PC-3 (cell line): ENCODE data around the gene GZF1.
A peak's percentile ranks its signal among the peaks of the same experiment; 100 is the strongest.

Source experiments
- EZH2 ChIP-seq: fragments of 300-600 bp; sonication (generic); IDR thresholded peaks from one replicate; pipeline ENCODE4 v1.6.1; 2017; ENCODE audit warnings: antibody characterized with exemption, mild to moderate bottlenecking, low read length; ENCODE audit not compliant: unreplicated experiment
- EZH2phosphoT487 ChIP-seq: fragments of 300-600 bp; sonication (generic); IDR thresholded peaks from 2 replicates; pipeline ENCODE4 v1.6.1; 2018; ENCODE audit warnings: mild to moderate bottlenecking, antibody characterized with exemption, low read length, borderline replicate concordance
- TF ChIP-seq, protein P1 (sequence below): fragments of 300-600 bp; sonication (generic); conservative IDR thresholded peaks from 2 replicates; pipeline ENCODE4 v1.5.1; 2017; ENCODE audit warnings: antibody characterized with exemption, low read depth, mild to moderate bottlenecking, low read length

DNA sequence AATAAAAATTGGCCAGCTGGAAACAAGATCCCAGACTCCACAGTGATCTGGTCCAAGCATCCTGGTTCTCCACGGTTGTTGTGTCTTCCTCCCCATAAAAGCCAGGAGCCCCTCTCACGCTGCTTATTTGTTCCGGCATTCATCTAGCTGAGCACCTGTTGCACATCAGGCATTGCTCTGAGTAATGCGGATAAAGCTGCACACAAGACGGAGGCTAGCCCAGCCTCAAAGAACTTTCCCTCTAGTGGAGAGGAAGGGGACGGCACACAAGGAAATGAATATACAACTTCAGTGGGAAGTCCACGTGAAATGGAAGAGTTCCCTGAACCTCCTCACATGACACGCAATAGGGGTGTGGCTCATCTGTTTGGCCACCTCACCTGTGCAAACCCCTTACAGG lies 41.7 kb upstream of the GZF1 start:
- no peak for TF ChIP-seq EZH2
- TF ChIP-seq, protein P1, sequence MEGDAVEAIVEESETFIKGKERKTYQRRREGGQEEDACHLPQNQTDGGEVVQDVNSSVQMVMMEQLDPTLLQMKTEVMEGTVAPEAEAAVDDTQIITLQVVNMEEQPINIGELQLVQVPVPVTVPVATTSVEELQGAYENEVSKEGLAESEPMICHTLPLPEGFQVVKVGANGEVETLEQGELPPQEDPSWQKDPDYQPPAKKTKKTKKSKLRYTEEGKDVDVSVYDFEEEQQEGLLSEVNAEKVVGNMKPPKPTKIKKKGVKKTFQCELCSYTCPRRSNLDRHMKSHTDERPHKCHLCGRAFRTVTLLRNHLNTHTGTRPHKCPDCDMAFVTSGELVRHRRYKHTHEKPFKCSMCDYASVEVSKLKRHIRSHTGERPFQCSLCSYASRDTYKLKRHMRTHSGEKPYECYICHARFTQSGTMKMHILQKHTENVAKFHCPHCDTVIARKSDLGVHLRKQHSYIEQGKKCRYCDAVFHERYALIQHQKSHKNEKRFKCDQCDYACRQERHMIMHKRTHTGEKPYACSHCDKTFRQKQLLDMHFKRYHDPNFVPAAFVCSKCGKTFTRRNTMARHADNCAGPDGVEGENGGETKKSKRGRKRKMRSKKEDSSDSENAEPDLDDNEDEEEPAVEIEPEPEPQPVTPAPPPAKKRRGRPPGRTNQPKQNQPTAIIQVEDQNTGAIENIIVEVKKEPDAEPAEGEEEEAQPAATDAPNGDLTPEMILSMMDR = peak; percentile 73
- TF ChIP-seq EZH2phosphoT487 = no peak
